ENCODE data around the gene BCAS4.
"Not testable (repeated sequence)": the region's sequence is repeated elsewhere in the genome, so short reads cannot be mapped to it uniquely, and the experiment has no call there.

Gene BCAS4

DNA sequence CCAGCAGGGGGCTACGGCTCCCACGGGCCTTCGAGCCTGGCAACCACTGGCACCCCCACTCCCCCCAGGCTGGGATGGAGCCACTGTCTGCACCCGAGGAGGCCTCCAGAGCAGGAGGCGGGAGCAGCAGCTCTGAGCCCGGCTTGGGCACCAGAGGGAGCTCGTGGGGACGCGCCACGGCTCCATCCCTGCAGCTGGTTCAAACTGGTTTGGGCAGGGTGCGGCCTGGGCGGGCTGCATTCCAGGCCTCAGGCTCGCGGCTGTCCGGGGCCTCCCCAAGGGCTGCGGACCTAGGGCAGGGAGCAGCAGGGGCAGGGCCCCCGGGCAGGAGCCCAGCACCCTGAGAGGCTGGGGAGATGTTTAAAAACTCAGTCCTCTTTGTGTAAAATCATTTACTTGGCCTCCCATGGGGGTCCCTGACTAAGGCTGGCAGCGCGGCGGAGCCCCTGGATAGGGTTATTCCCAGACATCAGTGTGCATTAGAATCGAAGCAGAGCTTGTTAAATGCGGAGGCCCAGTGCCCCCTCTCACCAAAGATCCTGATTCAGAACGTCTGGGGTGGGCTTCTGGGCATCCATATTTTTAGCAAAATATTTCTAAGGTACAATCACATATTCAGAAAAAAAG lies 4.1 kb upstream of the BCAS4 start:
- H3K4me2 ChIP-seq (ENCODE audit: low read length), result peak overlapping the region; percentile 83
- no peaks in the 10 kb centered on the region for H3K9me3 ChIP-seq (ENCODE audit: insufficient read depth, low read length)
- H4K20me1 ChIP-seq (ENCODE audit: insufficient read depth, low read length), result no peaks in the 10 kb centered on the region
- H3K4me1 ChIP-seq (ENCODE audit: low read length), result peaks cover 26% of the 10 kb centered on the region
- no peaks in the 10 kb centered on the region for H3K36me3 ChIP-seq (replicated peaks; ENCODE audit: low read depth, low read length)
- TF ChIP-seq CTCF (IDR thresholded peaks at IDR 0.05; ENCODE audit: low read depth, low read length), result peak; percentile 85
- TF ChIP-seq EZH2phosphoT487 (IDR thresholded peaks at IDR 0.05; ENCODE audit: low read depth), result no peak
- peak overlapping the region; percentile 71 for H3K4me3 ChIP-seq (ENCODE audit: low read length)
- H2AFZ ChIP-seq (ENCODE audit: low read depth, low read length), result peak overlapping the region; percentile 95
- no peaks in the 10 kb centered on the region; the same call in 1 of the 2 replicates for H3K27me3 ChIP-seq (ENCODE audit: low read depth, low read length)
- H3K27ac ChIP-seq (ENCODE audit: low read length), result peak overlapping the region; percentile 60
- H3K79me2 ChIP-seq (ENCODE audit: low read length), result no peaks in the 10 kb centered on the region
- peak overlapping the region; percentile 84 for H3K9ac ChIP-seq (ENCODE audit: low read length)

DNA sequence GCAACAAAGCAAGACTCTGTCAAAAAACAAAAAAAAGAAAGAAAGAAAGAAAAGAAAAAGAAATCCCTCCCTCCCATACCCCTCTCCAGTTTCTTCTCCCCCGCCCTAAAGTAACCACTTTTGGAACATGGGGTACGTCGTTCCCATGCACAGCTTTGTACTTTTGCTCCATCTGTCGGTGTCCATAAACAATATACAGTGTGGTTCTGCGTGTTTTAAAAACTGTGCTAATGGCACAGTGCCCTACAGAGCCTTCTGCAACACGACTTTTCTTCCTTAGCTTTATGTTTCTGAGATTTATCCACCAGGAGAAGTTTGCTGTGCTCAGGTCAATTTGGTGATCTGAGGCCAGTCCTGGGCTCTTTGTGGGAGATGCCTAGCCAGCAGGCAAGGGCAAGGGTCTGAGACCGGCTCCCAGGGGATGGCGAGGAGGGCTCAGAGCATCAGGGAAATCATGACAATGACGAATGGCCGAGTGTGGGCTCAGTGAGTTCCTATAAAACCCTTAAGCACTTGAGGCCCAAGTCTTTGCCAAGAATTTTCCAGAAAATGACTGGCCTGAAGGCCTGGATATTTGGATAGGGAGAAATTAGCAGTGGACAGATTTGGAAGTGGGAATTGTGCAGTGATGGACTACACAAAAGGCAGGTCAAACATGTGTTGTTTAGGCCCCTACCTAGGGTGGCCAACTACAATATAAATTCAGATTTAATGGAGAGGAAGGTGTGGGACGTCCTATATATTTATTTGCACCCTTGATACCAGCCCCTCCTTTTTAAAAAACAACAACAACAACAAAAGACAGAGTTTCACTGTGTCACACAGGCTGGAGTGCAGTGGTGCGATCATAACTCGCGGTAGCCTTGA lies 1.9 kb upstream of the BCAS4 start:
- H3K4me1 ChIP-seq (ENCODE audit: low read length), result peaks cover 26% of the 10 kb centered on the region
- H3K4me3 ChIP-seq (ENCODE audit: low read length), result no peak overlapping the region
- H3K36me3 ChIP-seq (replicated peaks; ENCODE audit: low read depth, low read length), result no peaks in the 10 kb centered on the region
- no peak overlapping the region for H3K27ac ChIP-seq (ENCODE audit: low read length)
- no peaks in the 10 kb centered on the region; the same call in 1 of the 2 replicates for H3K27me3 ChIP-seq (ENCODE audit: low read depth, low read length)
- no peak for TF ChIP-seq EZH2phosphoT487 (IDR thresholded peaks at IDR 0.05; ENCODE audit: low read depth)
- no peak for TF ChIP-seq CTCF (IDR thresholded peaks at IDR 0.05; ENCODE audit: low read depth, low read length)
- H3K79me2 ChIP-seq (ENCODE audit: low read length), result no peaks in the 10 kb centered on the region
- H3K9ac ChIP-seq (ENCODE audit: low read length), result no peak overlapping the region
- no peaks in the 10 kb centered on the region for H4K20me1 ChIP-seq (ENCODE audit: insufficient read depth, low read length)
- no peak overlapping the region for H2AFZ ChIP-seq (ENCODE audit: low read depth, low read length)
- H3K9me3 ChIP-seq (ENCODE audit: insufficient read depth, low read length), result no peaks in the 10 kb centered on the region
- H3K4me2 ChIP-seq (ENCODE audit: low read length), result no peak overlapping the region

GRCh38 chr20:50793575-50794016 lies 1.3 kb upstream of the BCAS4 start:
- not testable (repeated sequence) for H3K79me2 ChIP-seq (ENCODE audit: low read length); H3K27me3 ChIP-seq (ENCODE audit: low read depth, low read length); H3K9me3 ChIP-seq (ENCODE audit: insufficient read depth, low read length); H4K20me1 ChIP-seq (ENCODE audit: insufficient read depth, low read length); H3K27ac ChIP-seq (ENCODE audit: low read length); H3K36me3 ChIP-seq (replicated peaks; ENCODE audit: low read depth, low read length); H3K9ac ChIP-seq (ENCODE audit: low read length); H2AFZ ChIP-seq (ENCODE audit: low read depth, low read length)
- TF ChIP-seq CTCF (IDR thresholded peaks at IDR 0.05; ENCODE audit: low read depth, low read length), result peak; percentile 56
- Histone ChIP-seq H3K4me3 (ENCODE audit: low read length) (peak overlapping the region; percentile 82; the same call in 1 of the 2 replicates), H3K4me2 (ENCODE audit: low read length) (peak overlapping the region; percentile 93; the same call in 1 of the 2 replicates), H3K4me1 (ENCODE audit: low read length) (peaks cover 22% of the 10 kb centered on the region)

- H3K79me2 ChIP-seq (ENCODE audit: low read length), result no peaks in the 10 kb centered on the region
- H3K9me3 ChIP-seq (ENCODE audit: insufficient read depth, low read length), result no peaks in the 10 kb centered on the region
- no peaks in the 10 kb centered on the region; the same call in 1 of the 2 replicates for H3K27me3 ChIP-seq (ENCODE audit: low read depth, low read length)
- H3K27ac ChIP-seq (ENCODE audit: low read length), result no peak overlapping the region
- H3K9ac ChIP-seq (ENCODE audit: low read length), result peak overlapping the region; percentile 58
- no peaks in the 10 kb centered on the region for H3K36me3 ChIP-seq (replicated peaks; ENCODE audit: low read depth, low read length)
- peaks cover 29% of the 10 kb centered on the region for H3K4me1 ChIP-seq (ENCODE audit: low read length)
- H2AFZ ChIP-seq (ENCODE audit: low read depth, low read length), result peak overlapping the region; percentile 95
- H3K4me3 ChIP-seq (ENCODE audit: low read length), result peak overlapping the region; percentile 82
- no peaks in the 10 kb centered on the region for H4K20me1 ChIP-seq (ENCODE audit: insufficient read depth, low read length)
- TF ChIP-seq CTCF (IDR thresholded peaks at IDR 0.05; ENCODE audit: low read depth, low read length) (no peak; the same call in 1 of the 2 replicates), EZH2phosphoT487 (IDR thresholded peaks at IDR 0.05; ENCODE audit: low read depth) (no peak)
- peak overlapping the region; percentile 93 for H3K4me2 ChIP-seq (ENCODE audit: low read length)
Observed at GRCh38 chr20:50794181-50794845, 548 bp upstream of the BCAS4 start.

Measured in OCI-LY3 (cell line).